ENCODE results near the gene KEAP1.
"Not testable (repeated sequence)": the region's sequence is repeated elsewhere in the genome, so short reads cannot be mapped to it uniquely, and the experiment has no call there.

The KEAP1 gene

GRCh38 chr19:10491472-10492047 lies 11.6 kb downstream of the KEAP1 start:
- no peak for DNase-seq

DNA sequence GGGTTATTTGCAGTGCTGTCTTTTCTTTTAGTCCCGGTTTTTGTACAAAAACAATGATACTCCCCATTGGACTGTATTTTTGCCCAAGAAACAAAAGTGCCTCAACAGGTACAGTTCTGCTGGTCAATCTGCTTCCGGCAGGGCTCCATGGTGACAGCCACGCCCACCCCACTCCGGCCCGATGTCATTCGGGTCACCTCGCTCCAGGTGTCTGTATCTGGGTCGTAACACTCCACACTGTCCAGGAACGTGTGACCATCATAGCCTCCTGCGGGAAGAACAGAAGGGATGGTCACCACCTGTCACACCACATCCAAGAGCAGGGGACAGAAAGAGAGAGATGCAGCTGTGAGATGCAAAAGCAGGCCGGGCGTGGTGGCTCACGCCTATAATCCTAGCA lies 16.6 kb downstream of the KEAP1 start:
- DNase-seq, result no peak

- peak; percentile 91 for DNase-seq
Measured at GRCh38 chr19:10478903-10479384, 24.2 kb downstream of the KEAP1 start.

- DNase-seq, result no peak
Measured at GRCh38 chr19:10478476-10478875, 24.7 kb downstream of the KEAP1 start.

DNA sequence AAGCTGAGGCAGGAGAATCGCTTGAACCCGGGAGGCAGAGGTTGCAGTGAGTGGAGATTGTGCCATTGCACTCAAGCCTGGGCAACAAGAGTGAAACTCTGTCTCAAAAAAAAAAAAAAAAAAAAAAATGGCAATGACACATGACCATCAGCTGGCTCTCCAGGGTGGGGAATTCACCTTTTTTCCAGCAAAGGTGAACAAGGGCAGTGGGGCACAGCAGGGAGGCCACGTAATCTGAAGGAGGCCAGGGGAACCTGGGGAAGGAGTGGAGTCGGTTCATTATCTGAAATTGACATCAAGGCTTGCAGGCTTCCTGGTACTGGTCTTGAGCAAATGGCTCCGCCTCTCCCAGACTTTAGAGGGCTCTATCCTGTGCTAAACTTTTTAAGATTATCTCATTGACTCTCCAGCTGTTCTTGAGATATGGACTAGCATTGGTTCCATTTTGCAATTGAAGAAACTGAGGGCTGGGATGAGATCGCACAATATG lies 28.1 kb downstream of the KEAP1 start:
- DNase-seq, result peak; percentile 13

GRCh38 chr19:10473192-10473591 lies 30.0 kb downstream of the KEAP1 start:
- DNase-seq, result no peak

- DNase-seq, result no peak
Measured at GRCh38 chr19:10471909-10472308, 31.2 kb downstream of the KEAP1 start.

GRCh38 chr19:10468133-10468532 lies 35.0 kb downstream of the KEAP1 start:
- no peak for DNase-seq

DNA sequence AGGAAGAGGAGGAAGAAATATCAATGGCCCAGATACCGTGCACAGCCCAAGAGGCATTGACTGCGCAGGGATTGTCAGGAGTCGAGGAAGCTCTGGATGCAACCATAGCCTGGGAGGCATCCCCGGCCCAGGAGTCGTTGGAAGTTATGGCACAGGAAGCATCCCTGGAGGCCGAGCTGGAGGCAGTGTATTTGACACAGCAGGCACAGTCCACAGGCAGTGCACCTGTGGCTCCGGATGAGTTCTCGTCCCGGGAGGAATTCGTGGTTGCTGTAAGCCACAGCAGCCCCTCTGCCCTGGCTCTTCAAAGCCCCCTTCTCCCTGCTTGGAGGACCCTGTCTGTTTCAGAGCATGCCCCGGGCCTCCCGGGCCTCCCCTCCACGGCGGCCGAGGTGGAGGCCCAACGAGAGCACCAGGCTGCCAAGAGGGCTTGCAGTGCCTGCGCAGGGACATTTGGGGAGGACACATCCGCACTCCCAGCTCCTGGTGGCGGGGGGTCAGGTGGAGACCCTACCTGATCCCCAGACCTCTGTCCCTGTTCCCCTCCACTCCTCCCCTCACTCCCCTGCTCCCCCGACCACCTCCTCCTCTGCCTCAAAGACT lies 36.0 kb downstream of the KEAP1 start:
- DNase-seq, result no peak

GRCh38 chr19:10464456-10464855 lies 38.7 kb downstream of the KEAP1 start:
- no peak for DNase-seq

DNA sequence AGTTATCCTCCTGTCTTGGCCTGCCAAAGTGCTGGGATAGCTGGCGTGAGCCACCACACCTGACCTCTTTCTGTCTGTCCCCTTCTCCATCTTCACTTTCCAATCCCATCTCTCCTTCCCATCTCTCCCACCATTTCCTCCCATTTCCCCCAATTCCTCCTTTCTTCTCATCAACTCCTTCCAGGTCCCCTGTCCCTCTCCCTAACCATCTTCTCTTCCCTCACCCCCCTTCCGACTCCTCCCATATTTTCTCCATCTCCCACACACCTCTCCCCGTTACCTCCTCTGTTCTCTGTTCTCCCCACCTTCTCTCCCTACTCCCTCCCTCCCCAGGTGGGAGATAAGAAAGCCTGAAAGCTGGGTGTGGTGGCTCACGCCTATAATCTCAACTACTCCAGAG lies 40.6 kb downstream of the KEAP1 start:
- DNase-seq, result no peak

GRCh38 chr19:10462042-10462441 lies 41.1 kb downstream of the KEAP1 start:
- DNase-seq, result not testable (repeated sequence)

- peak; percentile 94 for DNase-seq
Measured at GRCh38 chr19:10461047-10461949, 41.9 kb downstream of the KEAP1 start.

- no peak for DNase-seq
Measured at GRCh38 chr19:10460714-10461046, 42.5 kb downstream of the KEAP1 start.

DNA sequence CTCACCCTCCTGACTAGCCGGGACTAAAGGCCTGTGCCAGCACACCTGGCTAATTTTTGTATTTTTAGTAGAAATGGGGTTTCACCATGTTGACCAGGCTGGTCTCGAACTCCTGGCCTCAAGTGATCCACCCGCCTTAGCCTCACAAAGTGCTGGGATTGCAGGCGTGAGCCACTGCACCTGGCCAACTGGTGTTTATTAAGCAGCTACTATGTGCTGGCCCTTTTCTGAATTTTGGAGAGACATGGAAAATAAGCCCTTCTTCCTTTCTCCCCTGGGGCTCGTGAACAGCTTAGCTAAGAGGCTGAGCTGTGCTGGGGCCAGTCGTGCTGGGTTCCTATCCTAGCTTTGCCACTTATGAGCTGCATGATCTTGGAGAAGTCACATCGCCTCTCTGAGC lies 44.4 kb downstream of the KEAP1 start:
- DNase-seq, result not testable (repeated sequence)

- DNase-seq, result no peak
Measured at GRCh38 chr19:10454267-10454666, 48.9 kb downstream of the KEAP1 start.

GRCh38 chr19:10453852-10454251 lies 49.3 kb downstream of the KEAP1 start:
- no peak for DNase-seq

DNA sequence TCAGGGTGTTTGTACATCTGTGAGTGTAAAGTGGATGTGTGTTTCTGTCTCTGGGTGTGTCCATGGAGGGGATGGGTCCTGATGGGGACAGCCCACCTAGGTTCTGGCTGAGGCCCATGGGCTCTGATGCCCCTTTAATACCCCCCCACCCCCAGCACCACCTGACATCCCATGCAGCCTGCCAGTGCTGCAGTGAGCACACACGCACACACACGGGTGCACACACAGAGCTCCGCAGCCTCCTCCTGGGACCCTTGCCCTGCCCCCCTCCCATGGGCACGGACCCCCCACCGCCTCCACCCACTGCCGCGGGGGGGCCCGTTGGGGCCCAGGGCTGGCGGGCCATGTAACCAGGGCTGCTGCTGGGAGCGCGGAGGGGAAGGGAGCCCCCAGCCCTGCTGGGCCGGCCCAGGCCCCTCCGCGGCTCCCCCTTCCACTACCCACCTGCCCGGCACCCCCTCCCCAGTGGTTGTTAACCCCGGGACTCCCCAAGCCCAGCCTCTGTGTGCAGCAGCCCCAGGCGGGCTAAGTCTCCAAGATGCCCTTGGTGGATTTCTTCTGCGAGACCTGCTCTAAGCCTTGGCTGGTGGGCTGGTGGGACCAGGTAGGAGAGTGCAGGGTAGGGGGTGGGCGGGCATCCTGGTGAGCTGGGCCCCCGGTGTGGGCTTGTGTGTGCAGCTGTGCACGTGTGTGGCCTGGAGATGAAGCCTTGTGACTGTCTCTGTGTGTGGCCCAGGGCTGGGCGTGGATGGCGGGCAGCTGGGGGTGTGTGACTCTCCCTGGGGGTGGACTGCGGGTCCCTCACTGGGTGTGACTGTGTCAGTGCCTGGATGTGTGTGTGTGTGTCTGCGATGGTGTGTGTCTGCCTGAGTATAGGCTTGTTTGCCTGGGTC lies 50.2 kb downstream of the KEAP1 start:
- DNase-seq, result no peak

DNA sequence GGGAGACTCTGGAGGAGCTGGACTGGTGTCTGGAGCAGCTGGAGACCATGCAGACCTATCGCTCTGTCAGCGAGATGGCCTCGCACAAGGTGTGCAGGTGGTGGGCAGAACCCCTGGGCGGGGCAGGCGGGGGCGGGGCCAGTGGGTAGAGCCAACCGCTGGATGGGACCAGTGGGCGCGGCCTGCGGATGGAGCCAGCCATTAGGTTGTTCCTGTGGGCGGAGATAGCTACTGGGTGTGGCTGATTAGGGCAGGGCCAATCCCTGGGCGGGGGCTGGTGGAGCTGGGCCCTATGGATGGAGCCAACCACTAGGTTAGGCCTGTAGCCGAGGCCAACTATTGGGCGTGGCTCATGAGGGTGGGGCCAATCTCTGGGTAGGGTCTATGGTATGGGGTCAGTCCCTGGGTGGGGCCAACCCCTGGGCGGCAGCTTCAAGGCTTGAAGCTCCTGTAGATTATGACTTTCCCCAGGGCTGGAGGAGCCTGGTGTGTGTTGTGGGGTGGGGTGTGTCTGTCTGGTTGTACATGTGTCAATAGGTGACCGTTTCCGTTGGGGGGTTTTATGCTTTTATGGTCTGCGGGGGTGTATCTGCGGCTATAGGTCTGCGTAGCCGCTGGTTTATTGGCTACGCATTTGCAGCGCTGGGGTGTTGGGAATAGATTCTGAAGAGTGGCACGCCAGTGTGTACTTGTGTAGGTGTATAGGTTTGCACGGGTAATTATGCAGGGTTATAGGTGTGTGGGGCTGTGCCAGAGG lies 52.1 kb downstream of the KEAP1 start:
- DNase-seq, result peak; percentile 28

- DNase-seq, result no peak
Measured at GRCh38 chr19:10450191-10450852, 52.8 kb downstream of the KEAP1 start.

GRCh38 chr19:10449037-10449436 lies 54.1 kb downstream of the KEAP1 start:
- DNase-seq, result no peak

All from stimulated activated CD4-positive, alpha-beta T cell treated with anti-CD3 and anti-CD28 coated beads, Interleukin-1b, Interleukin-23, amount 100 ng/mL, for 48 hours (primary cell).